NCI-H1092 treated with DMSO at 0.1 percent for 48 hours (cell line): ENCODE measurements around the gene COL23A1.
"Not testable (repeated sequence)": the region's sequence is repeated elsewhere in the genome, so short reads cannot be mapped to it uniquely, and the experiment has no call there.

Experiments
- DNase-seq: peaks from one replicate; lab custom pipeline; 2025; lab: John Stamatoyannopoulos, UW

COL23A1 gene

GRCh38 chr5:178206166-178207101 is 383.8 kb downstream of the COL23A1 start:
- DNase-seq = no peak

- no peak for DNase-seq
These were observed 384.5 kb downstream of the COL23A1 start for GRCh38 chr5:178205749-178206047.

GRCh38 chr5:178204935-178205748 is 385.1 kb downstream of the COL23A1 start:
- no peak for DNase-seq

GRCh38 chr5:178204182-178204934 is 385.8 kb downstream of the COL23A1 start, which contains the start of gene HNRNPAB:
HNRNPAB (plus strand) TSS chr5:178204533; CDS start chr5:178204838, 305 bp downstream.
- peak; percentile 87 for DNase-seq

GRCh38 chr5:178203670-178204181 is 386.5 kb downstream of the COL23A1 start:
- DNase-seq = peak; percentile 18

GRCh38 chr5:178202541-178202940 is 387.7 kb downstream of the COL23A1 start:
- DNase-seq = no peak

- no peak for DNase-seq
These were observed 388.3 kb downstream of the COL23A1 start for GRCh38 chr5:178201927-178202235.

- no peak for DNase-seq
These were observed 388.8 kb downstream of the COL23A1 start for GRCh38 chr5:178201221-178201926.

GRCh38 chr5:178199581-178200434 is 390.4 kb downstream of the COL23A1 start:
- no peak for DNase-seq

GRCh38 chr5:178198706-178199105 is 391.5 kb downstream of the COL23A1 start:
- DNase-seq = no peak

- DNase-seq = not testable (repeated sequence)
These were observed 392.0 kb downstream of the COL23A1 start for GRCh38 chr5:178198151-178198550.

- no peak for DNase-seq
These were observed 393.2 kb downstream of the COL23A1 start for GRCh38 chr5:178196986-178197385.

- DNase-seq = no peak
These were observed 393.8 kb downstream of the COL23A1 start for GRCh38 chr5:178196281-178196812.

GRCh38 chr5:178194026-178194425 is 396.2 kb downstream of the COL23A1 start:
- no peak for DNase-seq

GRCh38 chr5:178193251-178193809 is 396.9 kb downstream of the COL23A1 start:
- DNase-seq = no peak

GRCh38 chr5:178192787-178193186 is 397.4 kb downstream of the COL23A1 start:
- no peak for DNase-seq

- no peak for DNase-seq
These were observed 397.9 kb downstream of the COL23A1 start for GRCh38 chr5:178192244-178192643.

GRCh38 chr5:178191661-178192060 is 398.5 kb downstream of the COL23A1 start:
- DNase-seq = no peak

- DNase-seq = no peak
These were observed 400.8 kb downstream of the COL23A1 start for GRCh38 chr5:178189433-178189832.
